Right atrium auricular region (tissue), 2 donors: Measurements from ENCODE around the gene CFAP52. TPM values are rescaled to one million over a fixed set of nuclear protein-coding genes. Genes with fewer than 3 reads are reported as not detected.
A peak's percentile ranks its signal among the peaks of the same experiment; 100 is the strongest.

Experiments
- DNase-seq: peaks from one replicate; pipeline ENCODE4 v3.0.0-alpha.2; 2019; ENCODE audit warnings: low spot score
- H3K27ac ChIP-seq, 2 donors: fragments of 200-600 bp; sonication (generic); 1 replicate in 1 of 2; 2 replicates in 1 of 2; pipeline ENCODE4 v1.5.1; 2016 to 2019
- H3K27me3 ChIP-seq, 2 donors: fragments of 200-600 bp; sonication (generic); one replicate each; pipeline versions ENCODE4 v1.5.1 to v1.6.0; 2017 to 2019
- H3K36me3 ChIP-seq: fragments of 200-600 bp; sonication (generic); one replicate; pipeline ENCODE4 v1.5.1; 2016
- H3K4me1 ChIP-seq, 2 donors: fragments of 200-600 bp; sonication (generic); one replicate each; pipeline versions ENCODE4 v1.5.1 to v1.6.0; 2017 to 2019
- H3K4me3 ChIP-seq, 2 donors: fragments of 200-600 bp; sonication (generic); 1 replicate in 1 of 2; 2 replicates in 1 of 2; pipeline ENCODE4 v1.5.1; 2017 to 2019; ENCODE audit warnings: mild to moderate bottlenecking in 1 of 2, moderate library complexity in 1 of 2
- H3K9me3 ChIP-seq, 2 donors: fragments of 200-600 bp; sonication (generic); one replicate each; pipeline ENCODE4 v1.5.1; 2019
- total RNA-seq, 2 donors: library from RNA; depleted of rRNA; stranded (reverse); fragments of >200 nt; gene quantifications; one replicate each; pipeline ENCODE4 v1.1.0, GENCODE V29; 2016
- TF ChIP-seq, protein P1 (sequence below), 2 donors: fragments of 200-600 bp; sonication (generic); IDR thresholded peaks; one replicate each; pipeline ENCODE4 v1.5.1; 2019; ENCODE audit warnings: antibody characterized with exemption in 2 of 2

The CFAP52 gene
- total RNA-seq, 2 donors from 2014 or later = 1.1 TPM; not detected in 1

GRCh38 chr17:9643611-9644010, 67.2 kb downstream of the CFAP52 start:
- H3K4me1 ChIP-seq = peaks cover 0 to 18% of the 10 kb centered on the region in 2 donors
- DNase-seq = no peak
- H3K36me3 ChIP-seq = no peaks in the 10 kb centered on the region
- no peak overlapping the region for H3K27ac ChIP-seq
- H3K9me3 ChIP-seq = no peaks in the 10 kb centered on the region
- no peak overlapping the region for H3K4me3 ChIP-seq
- peaks cover 0 to 2% of the 10 kb centered on the region in 2 donors for H3K27me3 ChIP-seq
- TF ChIP-seq, protein P1, sequence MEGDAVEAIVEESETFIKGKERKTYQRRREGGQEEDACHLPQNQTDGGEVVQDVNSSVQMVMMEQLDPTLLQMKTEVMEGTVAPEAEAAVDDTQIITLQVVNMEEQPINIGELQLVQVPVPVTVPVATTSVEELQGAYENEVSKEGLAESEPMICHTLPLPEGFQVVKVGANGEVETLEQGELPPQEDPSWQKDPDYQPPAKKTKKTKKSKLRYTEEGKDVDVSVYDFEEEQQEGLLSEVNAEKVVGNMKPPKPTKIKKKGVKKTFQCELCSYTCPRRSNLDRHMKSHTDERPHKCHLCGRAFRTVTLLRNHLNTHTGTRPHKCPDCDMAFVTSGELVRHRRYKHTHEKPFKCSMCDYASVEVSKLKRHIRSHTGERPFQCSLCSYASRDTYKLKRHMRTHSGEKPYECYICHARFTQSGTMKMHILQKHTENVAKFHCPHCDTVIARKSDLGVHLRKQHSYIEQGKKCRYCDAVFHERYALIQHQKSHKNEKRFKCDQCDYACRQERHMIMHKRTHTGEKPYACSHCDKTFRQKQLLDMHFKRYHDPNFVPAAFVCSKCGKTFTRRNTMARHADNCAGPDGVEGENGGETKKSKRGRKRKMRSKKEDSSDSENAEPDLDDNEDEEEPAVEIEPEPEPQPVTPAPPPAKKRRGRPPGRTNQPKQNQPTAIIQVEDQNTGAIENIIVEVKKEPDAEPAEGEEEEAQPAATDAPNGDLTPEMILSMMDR (IDR thresholded peaks at IDR 0.05) = no peak

DNA sequence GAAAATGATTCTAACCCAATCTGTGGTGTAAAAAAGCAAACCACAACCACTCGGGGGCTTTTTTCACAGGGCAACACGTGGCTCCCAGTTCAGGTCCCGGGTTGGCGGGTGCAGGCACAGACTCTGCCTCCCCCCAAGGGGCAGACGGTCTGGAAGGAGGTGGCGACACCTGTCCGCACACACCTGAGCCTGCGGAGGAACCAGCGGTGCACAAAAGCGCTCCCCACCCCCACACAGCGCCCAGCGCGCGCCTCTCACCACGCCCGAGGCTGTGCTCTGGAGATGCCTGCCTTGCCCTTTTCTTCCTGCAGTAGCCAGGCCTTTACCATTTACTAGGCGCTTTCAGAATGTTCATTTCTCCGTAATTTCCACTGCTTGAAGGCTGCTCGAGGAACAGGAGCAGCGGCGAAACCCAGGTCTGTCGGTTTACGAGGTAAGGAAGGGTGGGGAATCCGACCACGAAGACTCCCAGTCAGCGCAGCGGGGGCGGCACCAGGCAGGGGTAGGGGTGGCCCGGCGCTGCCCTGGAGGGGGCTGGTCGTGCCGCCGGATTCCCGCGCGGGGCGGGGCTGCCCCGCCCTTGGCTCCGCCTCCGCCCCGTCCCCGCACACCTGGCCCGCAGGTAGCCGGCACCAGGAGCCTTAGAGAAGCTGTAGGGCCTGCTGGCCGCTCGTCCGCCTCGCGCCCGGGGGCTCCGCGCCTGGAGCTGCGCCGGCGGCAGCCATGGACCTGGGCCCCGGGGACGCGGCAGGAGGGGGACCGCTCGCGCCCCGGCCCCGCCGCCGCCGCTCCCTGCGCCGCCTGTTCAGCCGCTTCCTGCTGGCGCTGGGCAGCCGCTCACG, 68.7 kb downstream of the CFAP52 start, which contains the start of gene USP43:
TSS of gene USP43 (plus strand) at position 608 of the 842 bp plus-strand sequence. CDS start at position 724, 116 bp downstream.
- peaks cover 0 to 2% of the 10 kb centered on the region in 2 donors for H3K27me3 ChIP-seq
- TF ChIP-seq, protein P1 (IDR thresholded peaks at IDR 0.05) = no peak
- H3K4me3 ChIP-seq = peak within 1 kb of the TSS; percentile 40 to 57
- no peak for DNase-seq
- H3K27ac ChIP-seq = no peak within 1 kb of the TSS
- H3K9me3 ChIP-seq = no peaks in the 10 kb centered on the region
- H3K36me3 ChIP-seq = no peaks in the 10 kb centered on the region
- peaks cover 0 to 18% of the 10 kb centered on the region in 2 donors for H3K4me1 ChIP-seq

DNA sequence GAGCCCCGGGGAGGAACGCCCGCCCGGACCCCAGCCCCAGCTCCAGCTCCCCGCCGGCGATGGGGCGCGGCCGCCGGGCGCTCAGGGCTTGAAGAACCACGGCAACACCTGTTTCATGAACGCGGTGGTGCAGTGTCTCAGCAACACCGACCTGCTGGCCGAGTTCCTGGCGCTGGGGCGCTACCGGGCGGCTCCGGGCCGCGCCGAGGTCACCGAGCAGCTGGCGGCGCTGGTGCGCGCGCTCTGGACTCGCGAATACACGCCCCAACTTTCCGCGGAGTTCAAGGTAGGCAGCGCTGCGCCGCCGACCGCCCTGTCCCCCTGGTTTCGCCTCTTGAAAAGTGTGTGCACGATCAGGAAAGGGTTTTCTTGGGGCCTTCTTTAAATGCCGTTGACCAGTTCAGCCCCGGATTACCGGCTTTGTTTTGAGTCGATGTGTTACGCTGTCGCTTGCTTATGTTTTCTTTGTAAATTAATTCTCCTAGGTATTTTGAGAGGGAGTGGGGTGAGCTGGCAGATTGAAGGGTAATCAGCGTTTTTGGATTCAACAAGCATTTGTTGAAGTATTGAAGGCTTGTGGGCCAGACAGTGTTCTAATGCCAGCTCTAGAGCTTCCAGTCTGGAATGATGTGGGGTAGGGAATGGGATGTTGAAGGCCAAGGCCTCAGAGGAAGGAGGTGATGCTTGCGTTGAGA, 69.6 kb downstream of the CFAP52 start:
- Histone ChIP-seq H3K36me3 (no peaks in the 10 kb centered on the region), H3K4me3 (peak overlapping the region; percentile 40 to 57), H3K4me1 (peaks cover 0 to 18% of the 10 kb centered on the region in 2 donors), H3K9me3 (no peaks in the 10 kb centered on the region), H3K27ac (no peak overlapping the region), H3K27me3 (peaks cover 0 to 2% of the 10 kb centered on the region in 2 donors)
- no peak for DNase-seq
- TF ChIP-seq, protein P1 (IDR thresholded peaks at IDR 0.05) = no peak

DNA sequence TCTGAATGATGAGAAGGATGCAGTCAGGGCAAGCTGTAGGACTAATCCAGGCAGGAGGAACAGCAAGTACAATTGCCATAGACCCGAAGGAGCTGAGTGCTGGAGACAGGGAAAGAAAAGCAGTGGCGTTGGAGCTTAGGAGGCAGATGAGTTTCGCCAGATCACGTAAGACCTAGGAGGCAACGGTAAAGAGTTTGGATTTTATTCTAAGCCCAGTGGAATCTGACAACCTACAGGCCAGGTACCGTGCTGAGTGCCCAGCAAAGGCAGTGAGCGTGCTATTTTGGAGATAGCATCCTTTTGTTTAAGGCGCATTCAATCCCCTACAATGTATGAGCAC, 70.1 kb downstream of the CFAP52 start:
- peak overlapping the region in 1 of 2 donors; percentile 57 for H3K4me3 ChIP-seq
- TF ChIP-seq, protein P1 (IDR thresholded peaks at IDR 0.05) = no peak
- H3K36me3 ChIP-seq = no peaks in the 10 kb centered on the region
- H3K9me3 ChIP-seq = no peaks in the 10 kb centered on the region
- DNase-seq = no peak
- H3K4me1 ChIP-seq = peaks cover 0 to 18% of the 10 kb centered on the region in 2 donors
- no peak overlapping the region for H3K27ac ChIP-seq
- peaks cover 0 to 2% of the 10 kb centered on the region in 2 donors for H3K27me3 ChIP-seq

DNA sequence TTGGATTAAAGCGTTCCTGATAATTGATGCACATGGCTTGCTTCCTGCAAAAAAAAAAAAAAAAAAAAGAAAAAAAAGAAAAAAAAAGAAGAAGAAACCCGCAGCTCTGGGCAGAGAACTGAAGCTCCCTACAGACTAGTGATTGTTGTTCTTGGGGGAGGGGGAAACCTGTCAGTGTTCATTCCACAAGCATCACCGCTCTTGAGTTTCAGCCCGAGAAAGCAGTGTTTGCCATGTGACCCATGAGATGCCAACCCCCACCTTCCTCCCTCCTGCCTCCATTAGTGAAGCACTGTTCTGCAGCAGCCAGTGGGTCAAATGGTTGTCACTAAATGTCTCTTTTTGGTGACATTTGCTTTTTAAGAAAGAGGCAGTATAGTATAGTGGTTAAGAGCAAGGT, 70.6 kb downstream of the CFAP52 start:
- DNase-seq = no peak
- H3K27ac ChIP-seq = no peak overlapping the region
- no peak overlapping the region for H3K4me3 ChIP-seq
- TF ChIP-seq, protein P1 (IDR thresholded peaks at IDR 0.05) = no peak
- H3K9me3 ChIP-seq = no peaks in the 10 kb centered on the region
- H3K27me3 ChIP-seq = peaks cover 0 to 2% of the 10 kb centered on the region in 2 donors
- H3K36me3 ChIP-seq = no peaks in the 10 kb centered on the region
- peaks cover 0 to 18% of the 10 kb centered on the region in 2 donors for H3K4me1 ChIP-seq
